ENCODE results near the gene LPP. TPM values are rescaled to one million over a fixed set of nuclear protein-coding genes. Genes with fewer than 3 reads are reported as not detected.

The LPP gene
- total RNA-seq, 1 experiment from 2014 or later: 120 TPM

- Mint-ChIP-seq H3K9me3 (ENCODE audit: unreplicated experiment) (no peaks in the 10 kb centered on the region), H3K27me3 (ENCODE audit: insufficient read depth, unreplicated experiment) (no peaks in the 10 kb centered on the region), H3K27ac (ENCODE audit: unreplicated experiment) (no peak overlapping the region), H3K4me3 (ENCODE audit: unreplicated experiment) (no peak overlapping the region), H3K36me3 (ENCODE audit: insufficient read depth, unreplicated experiment) (peaks cover 8% of the 10 kb centered on the region), H3K4me1 (ENCODE audit: low read depth, unreplicated experiment) (peaks cover 20% of the 10 kb centered on the region)
- H3K4me1 ChIP-seq: peaks cover 25% of the 10 kb centered on the region
- H3K27me3 ChIP-seq (replicated peaks; ENCODE audit: control insufficient read depth, insufficient read depth, low read length): no peaks in the 10 kb centered on the region
- intact Hi-C loops (cut with micrococcal nuclease; ENCODE audit: unreplicated experiment): no loop called here
- no peaks in the 10 kb centered on the region for H3K9me3 ChIP-seq
- POLR2A ChIA-PET: no interaction called here
- BruUV-seq (replicated peaks): no TSS peak
- H3K36me3 ChIP-seq (ENCODE audit: control insufficient read depth, insufficient read depth, low read length): no peaks in the 10 kb centered on the region
- H3K4me3 ChIP-seq (ENCODE audit: low read depth, low read length): no peak overlapping the region
- no peak for DNase-seq
- no peak for TF ChIP-seq CTCF (IDR thresholded peaks at IDR 0.05; ENCODE audit: insufficient read depth in 1 of 2, low read depth in 1 of 2, low read length in 1 of 2, severe bottlenecking in 1 of 2, unreplicated experiment in 1 of 2)
- CTCF ChIA-PET: no interaction called here
Measured at GRCh38 chr3:188690064-188690463, 536.1 kb downstream of the LPP start.

- Histone ChIP-seq H3K9me3 (no peaks in the 10 kb centered on the region), H3K36me3 (ENCODE audit: control insufficient read depth, insufficient read depth, low read length) (no peaks in the 10 kb centered on the region), H3K27me3 (replicated peaks; ENCODE audit: control insufficient read depth, insufficient read depth, low read length) (no peaks in the 10 kb centered on the region), H3K4me1 (peaks cover 25% of the 10 kb centered on the region), H3K4me3 (ENCODE audit: low read depth, low read length) (no peak overlapping the region)
- BruUV-seq (replicated peaks): no TSS peak
- peaks cover 16% of the 10 kb centered on the region for H3K4me1 Mint-ChIP-seq (ENCODE audit: low read depth, unreplicated experiment)
- no peaks in the 10 kb centered on the region for H3K27me3 Mint-ChIP-seq (ENCODE audit: insufficient read depth, unreplicated experiment)
- H3K4me3 Mint-ChIP-seq (ENCODE audit: unreplicated experiment): no peak overlapping the region
- POLR2A ChIA-PET: no interaction called here
- DNase-seq: no peak
- peaks cover 5% of the 10 kb centered on the region for H3K36me3 Mint-ChIP-seq (ENCODE audit: insufficient read depth, unreplicated experiment)
- H3K9me3 Mint-ChIP-seq (ENCODE audit: unreplicated experiment): no peaks in the 10 kb centered on the region
- CTCF ChIA-PET: no interaction called here
- intact Hi-C loops (cut with micrococcal nuclease; ENCODE audit: unreplicated experiment): no loop called here
- no peak for TF ChIP-seq CTCF (IDR thresholded peaks at IDR 0.05; ENCODE audit: insufficient read depth in 1 of 2, low read depth in 1 of 2, low read length in 1 of 2, severe bottlenecking in 1 of 2, unreplicated experiment in 1 of 2)
- H3K27ac Mint-ChIP-seq (ENCODE audit: unreplicated experiment): no peak overlapping the region
Measured at GRCh38 chr3:188691004-188691403, 537.0 kb downstream of the LPP start.

GRCh38 chr3:188691665-188692064 is 537.7 kb downstream of the LPP start:
- Mint-ChIP-seq H3K4me3 (ENCODE audit: unreplicated experiment) (no peak overlapping the region), H3K27ac (ENCODE audit: unreplicated experiment) (no peak overlapping the region), H3K27me3 (ENCODE audit: insufficient read depth, unreplicated experiment) (no peaks in the 10 kb centered on the region), H3K9me3 (ENCODE audit: unreplicated experiment) (no peaks in the 10 kb centered on the region), H3K4me1 (ENCODE audit: low read depth, unreplicated experiment) (peaks cover 11% of the 10 kb centered on the region), H3K36me3 (ENCODE audit: insufficient read depth, unreplicated experiment) (peaks cover 5% of the 10 kb centered on the region)
- H3K4me1 ChIP-seq: peaks cover 25% of the 10 kb centered on the region
- CTCF ChIA-PET: no interaction called here
- intact Hi-C loops (cut with micrococcal nuclease; ENCODE audit: unreplicated experiment): no loop called here
- no peak for TF ChIP-seq CTCF (IDR thresholded peaks at IDR 0.05; ENCODE audit: insufficient read depth in 1 of 2, low read depth in 1 of 2, low read length in 1 of 2, severe bottlenecking in 1 of 2, unreplicated experiment in 1 of 2)
- H3K9me3 ChIP-seq: no peaks in the 10 kb centered on the region
- POLR2A ChIA-PET: no interaction called here
- H3K27me3 ChIP-seq (replicated peaks; ENCODE audit: control insufficient read depth, insufficient read depth, low read length): no peaks in the 10 kb centered on the region
- BruUV-seq (replicated peaks): no TSS peak
- no peaks in the 10 kb centered on the region for H3K36me3 ChIP-seq (ENCODE audit: control insufficient read depth, insufficient read depth, low read length)
- H3K4me3 ChIP-seq (ENCODE audit: low read depth, low read length): no peak overlapping the region
- DNase-seq: no peak

Measured in Caco-2 (cell line).